Activated naive CD4-positive, alpha-beta T cell treated with anti-CD3 and anti-CD28 coated beads, Interleukin-2, amount 10 ng/mL, durations not matched to agents 7 days and 5 days (primary cell): ENCODE results near the gene ZEB1.

Source experiments
- CTCF ChIA-PET: fragments of 350-600 bp; sonication (Branson Sonifier 250); formaldehyde crosslinking; loops from one replicate; lab custom pipeline; 2021; ENCODE audit warnings: antibody characterized with exemption; lab: Charles Lee
- DNase-seq: peaks from one replicate; pipeline ENCODE4 v3.0.0-alpha.2; 2020
- H3K27ac Mint-ChIP-seq: one replicate; pipeline ENCODE4 v1.8.0; 2021; ENCODE audit warnings: mild to moderate bottlenecking, moderate library complexity, mixed read lengths
- H3K27me3 Mint-ChIP-seq: one replicate; pipeline ENCODE4 v1.8.0; 2021; ENCODE audit warnings: mild to moderate bottlenecking, mixed read lengths
- H3K36me3 Mint-ChIP-seq: one replicate; pipeline ENCODE4 v1.8.0; 2021; ENCODE audit warnings: mixed read lengths
- H3K4me1 Mint-ChIP-seq: one replicate; pipeline ENCODE4 v1.8.0; 2021; ENCODE audit warnings: mixed read lengths
- H3K4me3 Mint-ChIP-seq: one replicate; pipeline ENCODE4 v1.8.0; 2021; ENCODE audit warnings: mild to moderate bottlenecking, moderate library complexity, mixed read lengths
- H3K9me3 Mint-ChIP-seq: one replicate; pipeline ENCODE4 v1.8.0; 2021; ENCODE audit warnings: mixed read lengths

ZEB1 gene

DNA sequence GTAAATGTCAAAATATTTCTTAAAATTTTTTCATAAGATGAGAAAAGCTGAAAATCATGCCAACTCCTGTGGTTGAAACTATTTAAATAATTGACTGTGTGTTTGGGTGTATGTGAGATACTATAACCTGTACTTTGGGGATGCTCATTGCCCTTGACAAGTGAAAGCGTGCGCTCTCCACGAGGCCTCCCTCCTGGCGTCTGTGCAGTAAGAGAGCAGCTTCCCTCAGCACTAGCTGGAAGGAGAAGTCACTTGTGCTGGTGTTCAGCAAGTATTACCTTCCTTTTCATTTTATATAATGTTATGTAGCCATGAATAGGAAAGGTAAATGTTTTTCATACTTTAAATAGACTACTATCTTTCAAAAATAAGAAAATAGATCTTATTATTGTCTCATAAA lies 118.9 kb downstream of the ZEB1 start:
- Mint-ChIP-seq H3K36me3 (peaks cover 13% of the 10 kb centered on the region), H3K9me3 (peaks cover 22% of the 10 kb centered on the region), H3K4me1 (no peaks in the 10 kb centered on the region), H3K27me3 (no peaks in the 10 kb centered on the region), H3K27ac (no peak overlapping the region), H3K4me3 (no peak overlapping the region)
- CTCF ChIA-PET = no interaction called here
- DNase-seq = no peak

DNA sequence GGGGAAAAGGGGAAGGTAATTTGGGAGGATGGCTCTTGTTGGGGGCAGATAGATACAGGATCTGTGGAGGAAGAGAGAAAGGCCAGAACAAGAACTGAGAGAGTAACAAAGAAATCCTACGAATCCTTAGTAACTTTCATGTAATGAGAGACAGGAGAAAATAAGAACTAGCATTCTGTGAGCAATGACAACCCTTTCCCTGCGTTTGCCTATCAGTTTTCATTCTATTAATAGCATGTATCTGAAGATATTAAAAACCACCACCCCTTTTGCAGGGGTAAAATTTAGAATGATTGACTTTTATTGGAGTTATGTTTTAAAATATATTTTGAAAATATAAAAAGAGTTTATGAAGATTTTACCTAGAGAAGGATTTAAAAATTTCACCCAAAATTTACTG lies 132.8 kb downstream of the ZEB1 start:
- Mint-ChIP-seq H3K4me3 (no peak overlapping the region), H3K36me3 (peaks cover 26% of the 10 kb centered on the region), H3K9me3 (peaks cover 30% of the 10 kb centered on the region), H3K4me1 (peaks cover 4% of the 10 kb centered on the region), H3K27me3 (no peaks in the 10 kb centered on the region), H3K27ac (no peak overlapping the region)
- no peak for DNase-seq
- CTCF ChIA-PET = no interaction called here

DNA sequence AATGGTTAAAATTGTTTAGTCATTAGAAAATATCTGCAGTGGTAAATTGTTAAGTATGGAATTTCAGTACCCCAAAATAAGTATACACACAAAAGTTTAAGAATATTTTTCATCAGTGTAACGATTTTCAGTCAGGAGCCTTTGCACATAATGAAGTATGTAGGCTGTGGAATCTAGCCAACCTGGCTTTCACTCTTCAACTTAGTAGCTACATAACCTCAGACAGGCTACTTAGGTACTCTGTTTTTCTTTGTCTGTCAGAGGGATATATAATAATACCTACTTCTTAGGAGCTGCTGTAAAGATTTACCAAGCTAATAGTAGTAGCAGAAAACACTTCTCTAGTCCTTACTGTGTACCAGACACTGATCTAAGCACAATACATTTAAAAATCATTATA lies 137.5 kb downstream of the ZEB1 start:
- H3K4me3 Mint-ChIP-seq = no peak overlapping the region

DNA sequence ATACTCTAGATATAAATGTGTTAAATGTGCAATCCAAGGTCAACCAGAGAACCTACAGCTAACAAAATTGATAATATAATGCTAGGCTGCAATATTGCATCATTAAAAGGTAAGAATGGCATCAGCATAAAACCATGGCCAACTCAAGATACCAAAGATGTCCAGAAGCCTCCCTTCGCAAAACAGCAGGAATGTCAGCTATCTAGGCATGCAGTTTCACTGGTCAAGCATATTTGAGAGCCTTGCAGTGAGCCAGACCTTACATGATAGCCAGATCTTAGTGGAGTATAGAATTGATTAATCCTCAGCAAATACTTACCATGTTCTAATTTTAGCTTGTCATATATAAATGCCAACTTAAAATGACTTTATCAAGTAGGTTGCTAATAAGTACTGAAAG lies 138.8 kb downstream of the ZEB1 start:
- Mint-ChIP-seq H3K27me3 (no peaks in the 10 kb centered on the region), H3K27ac (no peak overlapping the region), H3K4me3 (no peak overlapping the region), H3K36me3 (peaks cover 29% of the 10 kb centered on the region), H3K4me1 (no peaks in the 10 kb centered on the region), H3K9me3 (peaks cover 24% of the 10 kb centered on the region)
- DNase-seq = no peak
- CTCF ChIA-PET = no interaction called here

More for the DNA sequence above, 137.5 kb downstream of the ZEB1 start:
- H3K27ac Mint-ChIP-seq = no peak overlapping the region
- no peaks in the 10 kb centered on the region for H3K27me3 Mint-ChIP-seq
- CTCF ChIA-PET = no interaction called here
- no peak for DNase-seq
- H3K36me3 Mint-ChIP-seq = peaks cover 22% of the 10 kb centered on the region
- no peaks in the 10 kb centered on the region for H3K4me1 Mint-ChIP-seq
- peaks cover 24% of the 10 kb centered on the region for H3K9me3 Mint-ChIP-seq

DNA sequence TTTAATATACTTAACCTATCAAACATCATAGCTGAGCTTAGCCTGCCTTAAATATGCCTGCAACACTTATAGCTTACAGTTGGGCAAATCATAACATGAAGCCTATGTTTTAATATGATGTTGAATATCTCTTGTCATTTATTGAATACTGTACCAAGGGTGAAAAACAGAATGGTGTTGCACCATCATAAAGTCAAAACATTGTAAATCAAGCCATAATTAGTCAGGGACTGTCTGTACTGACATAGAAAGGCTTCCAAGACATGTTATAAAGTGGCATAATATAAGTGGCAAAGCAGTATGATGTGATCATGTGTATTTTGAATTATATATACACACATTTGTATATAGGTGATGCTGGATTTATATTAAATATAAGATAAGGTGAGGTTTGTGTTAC lies 140.0 kb downstream of the ZEB1 start:
- CTCF ChIA-PET = no interaction called here
- H3K4me1 Mint-ChIP-seq = no peaks in the 10 kb centered on the region
- no peak for DNase-seq
- no peak overlapping the region for H3K4me3 Mint-ChIP-seq
- peaks cover 26% of the 10 kb centered on the region for H3K9me3 Mint-ChIP-seq
- no peak overlapping the region for H3K27ac Mint-ChIP-seq
- no peaks in the 10 kb centered on the region for H3K27me3 Mint-ChIP-seq
- peaks cover 32% of the 10 kb centered on the region for H3K36me3 Mint-ChIP-seq

DNA sequence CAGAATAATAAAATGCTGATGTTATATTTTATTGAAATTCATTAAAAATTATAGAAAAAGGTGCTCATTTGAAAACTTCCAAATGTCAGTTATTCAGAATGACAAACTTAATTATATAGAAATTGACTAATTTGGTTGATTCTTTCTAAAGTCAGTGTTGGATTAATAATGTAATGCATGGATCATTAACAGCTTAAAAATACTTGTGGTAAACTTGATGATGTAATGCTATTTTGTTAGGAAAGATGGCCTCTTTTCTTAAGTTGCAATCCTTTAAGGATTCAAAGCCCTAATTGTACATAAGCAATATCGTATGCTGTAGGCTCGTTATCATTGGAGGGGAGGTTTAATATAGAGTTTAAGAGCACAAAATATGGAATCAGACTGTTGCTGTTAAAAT lies 141.2 kb downstream of the ZEB1 start:
- no peaks in the 10 kb centered on the region for H3K4me1 Mint-ChIP-seq
- CTCF ChIA-PET = no interaction called here
- no peak overlapping the region for H3K27ac Mint-ChIP-seq
- DNase-seq = no peak
- peaks cover 33% of the 10 kb centered on the region for H3K36me3 Mint-ChIP-seq
- no peaks in the 10 kb centered on the region for H3K27me3 Mint-ChIP-seq
- peaks cover 25% of the 10 kb centered on the region for H3K9me3 Mint-ChIP-seq
- H3K4me3 Mint-ChIP-seq = no peak overlapping the region

DNA sequence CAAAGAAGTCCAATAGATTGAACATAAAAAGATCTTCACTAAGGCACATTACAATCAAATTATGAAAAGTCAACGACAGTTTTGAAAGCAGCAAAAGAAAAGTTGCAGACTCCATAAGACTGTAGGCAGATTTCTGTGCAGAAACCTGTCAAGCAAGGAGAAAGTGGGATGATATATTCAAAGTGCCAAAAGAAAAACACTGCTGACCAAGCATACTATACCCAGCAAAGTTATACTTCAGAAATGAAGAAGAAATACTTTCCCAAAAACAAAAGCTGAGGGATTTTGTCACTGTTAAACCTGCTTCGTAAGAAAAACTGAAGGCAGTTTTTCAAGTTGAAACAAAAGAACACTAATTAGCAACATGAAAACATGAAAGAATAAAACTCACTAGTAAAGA lies 145.5 kb downstream of the ZEB1 start:
- Mint-ChIP-seq H3K4me1 (no peaks in the 10 kb centered on the region), H3K27ac (no peak overlapping the region), H3K27me3 (no peaks in the 10 kb centered on the region), H3K4me3 (no peak overlapping the region), H3K36me3 (peaks cover 68% of the 10 kb centered on the region), H3K9me3 (peaks cover 36% of the 10 kb centered on the region)
- CTCF ChIA-PET = no interaction called here
- DNase-seq = no peak

DNA sequence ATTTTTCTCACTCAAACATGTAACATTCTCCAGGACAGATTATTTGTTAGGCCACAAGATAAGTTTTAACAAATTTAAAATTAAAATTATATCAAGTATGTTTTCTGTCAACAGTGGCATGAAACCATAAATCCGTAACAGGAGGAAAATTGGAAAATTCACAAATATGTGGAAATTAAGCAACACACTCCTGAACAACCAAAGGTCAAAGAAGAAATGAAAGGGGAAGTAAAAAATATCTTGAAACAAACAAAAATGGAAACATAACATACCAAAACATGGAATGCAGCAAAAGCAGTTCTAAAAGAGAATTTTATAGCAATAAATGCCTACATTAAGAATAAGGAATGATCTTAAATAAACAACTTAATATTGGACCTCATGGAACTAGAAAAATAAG lies 147.3 kb downstream of the ZEB1 start:
- CTCF ChIA-PET = interaction anchor here (0.6 kb wide), 1 partner anchor 684 kb away, joined by 3 read pairs; no protein-coding TSS in a partner anchor
- no peak overlapping the region for H3K4me3 Mint-ChIP-seq
- no peaks in the 10 kb centered on the region for H3K4me1 Mint-ChIP-seq
- H3K27ac Mint-ChIP-seq = no peak overlapping the region
- no peak for DNase-seq
- H3K9me3 Mint-ChIP-seq = peaks cover 34% of the 10 kb centered on the region
- peaks cover 65% of the 10 kb centered on the region for H3K36me3 Mint-ChIP-seq
- no peaks in the 10 kb centered on the region for H3K27me3 Mint-ChIP-seq

DNA sequence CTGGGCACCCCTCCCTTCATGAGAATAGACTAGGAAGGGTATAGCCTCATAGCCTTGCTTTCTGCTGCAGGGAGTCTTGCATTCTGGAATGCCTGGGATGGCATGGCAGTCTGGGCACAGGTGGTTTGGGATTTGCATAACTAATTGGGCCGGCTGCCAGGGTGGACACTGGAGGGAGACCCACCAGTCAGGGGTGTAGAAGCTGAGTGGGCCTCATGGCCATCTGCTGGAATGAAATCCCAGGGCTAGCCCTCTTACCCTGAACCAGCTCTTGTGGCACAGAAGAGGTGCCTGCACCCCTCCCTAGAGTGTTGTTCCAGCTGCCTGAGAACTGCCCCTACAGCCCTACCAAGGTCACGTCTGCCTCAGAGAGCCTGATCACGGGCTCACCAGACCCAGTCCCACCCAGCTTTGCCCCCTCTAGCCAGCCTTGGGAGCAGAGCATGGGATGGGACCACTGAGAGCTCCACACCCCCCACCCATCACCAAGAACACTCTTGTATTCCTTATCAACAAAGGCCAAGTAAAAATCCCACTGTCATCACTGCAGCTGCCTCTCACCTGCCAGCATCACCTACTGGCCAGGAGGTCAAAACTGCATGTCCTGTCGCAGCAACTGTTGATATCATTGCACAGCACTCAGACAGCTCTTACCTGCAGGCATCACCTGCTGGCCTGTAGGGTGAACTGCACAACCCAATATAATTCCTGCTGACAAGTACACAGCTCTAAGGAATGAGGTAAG lies 148.9 kb downstream of the ZEB1 start:
- Mint-ChIP-seq H3K4me3 (no peak overlapping the region), H3K27me3 (no peaks in the 10 kb centered on the region), H3K27ac (no peak overlapping the region), H3K4me1 (no peaks in the 10 kb centered on the region), H3K9me3 (peaks cover 30% of the 10 kb centered on the region), H3K36me3 (peaks cover 52% of the 10 kb centered on the region)
- DNase-seq = peak; percentile 20
- CTCF ChIA-PET = interaction anchor here (1.0 kb wide), 1 partner anchor 384 kb away, joined by 3 read pairs; no protein-coding TSS in a partner anchor

DNA sequence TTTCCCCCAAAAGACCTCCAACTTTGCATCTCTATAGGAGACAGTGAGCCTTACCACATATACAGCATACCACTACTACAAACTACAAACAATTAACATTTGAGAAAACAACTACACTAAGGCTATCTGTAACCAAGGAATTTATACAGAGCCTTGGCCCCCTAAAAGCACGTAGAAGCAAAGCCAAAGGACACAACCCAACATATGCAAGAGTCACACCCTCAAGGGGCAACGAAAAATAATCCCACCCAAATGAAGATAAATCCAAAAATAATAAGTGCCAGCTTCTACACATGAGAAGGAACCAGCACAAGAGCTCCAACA lies 149.5 kb downstream of the ZEB1 start:
- Mint-ChIP-seq H3K9me3 (peaks cover 24% of the 10 kb centered on the region), H3K36me3 (peaks cover 46% of the 10 kb centered on the region), H3K27ac (no peak overlapping the region), H3K27me3 (no peaks in the 10 kb centered on the region), H3K4me1 (no peaks in the 10 kb centered on the region), H3K4me3 (no peak overlapping the region)
- DNase-seq = no peak
- CTCF ChIA-PET = interaction anchor here (1.0 kb wide), 1 partner anchor 385 kb away, joined by 3 read pairs; no protein-coding TSS in a partner anchor

DNA sequence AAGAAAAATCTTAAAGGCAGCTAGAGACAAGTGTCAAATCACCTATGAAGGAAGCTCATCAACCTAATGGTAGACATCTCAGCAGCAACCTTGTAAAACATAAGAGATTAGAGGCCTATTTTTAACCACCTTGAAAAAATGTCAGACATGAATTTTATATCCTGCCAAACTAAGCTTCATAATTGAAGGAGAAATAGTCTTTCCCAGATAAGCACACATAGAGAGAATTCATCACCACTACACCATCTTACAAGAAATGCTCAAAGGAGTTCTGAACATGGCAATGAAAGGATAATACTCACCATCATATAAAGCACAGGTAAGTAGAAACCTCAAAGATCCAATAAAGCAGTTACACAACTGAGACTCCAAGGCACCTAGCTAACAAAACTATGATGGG lies 156.5 kb downstream of the ZEB1 start:
- no peak overlapping the region for H3K27ac Mint-ChIP-seq
- DNase-seq = no peak
- CTCF ChIA-PET = no interaction called here
- H3K4me3 Mint-ChIP-seq = no peak overlapping the region
- H3K4me1 Mint-ChIP-seq = no peaks in the 10 kb centered on the region
- peaks cover 25% of the 10 kb centered on the region for H3K9me3 Mint-ChIP-seq
- no peaks in the 10 kb centered on the region for H3K27me3 Mint-ChIP-seq
- peaks cover 18% of the 10 kb centered on the region for H3K36me3 Mint-ChIP-seq

DNA sequence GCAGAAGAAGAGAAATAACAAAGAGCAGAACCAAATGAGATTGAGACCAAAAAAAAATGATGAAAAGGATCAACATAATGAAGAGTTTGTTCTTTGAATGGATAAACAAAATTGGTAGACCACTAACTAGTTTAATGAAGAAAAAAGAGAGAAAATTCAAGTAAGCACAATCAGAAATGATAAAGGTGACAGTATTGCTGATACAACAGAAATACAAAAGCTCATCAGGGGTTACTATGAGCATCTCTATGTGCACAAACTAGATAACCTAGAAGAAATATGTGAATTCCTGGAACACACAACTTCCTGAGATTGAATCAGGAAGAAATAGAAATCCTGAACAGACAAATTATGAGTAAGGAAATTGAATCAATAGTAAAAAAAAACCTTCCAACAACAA lies 157.1 kb downstream of the ZEB1 start:
- Mint-ChIP-seq H3K27ac (no peak overlapping the region), H3K27me3 (no peaks in the 10 kb centered on the region)
- CTCF ChIA-PET = no interaction called here

DNA sequence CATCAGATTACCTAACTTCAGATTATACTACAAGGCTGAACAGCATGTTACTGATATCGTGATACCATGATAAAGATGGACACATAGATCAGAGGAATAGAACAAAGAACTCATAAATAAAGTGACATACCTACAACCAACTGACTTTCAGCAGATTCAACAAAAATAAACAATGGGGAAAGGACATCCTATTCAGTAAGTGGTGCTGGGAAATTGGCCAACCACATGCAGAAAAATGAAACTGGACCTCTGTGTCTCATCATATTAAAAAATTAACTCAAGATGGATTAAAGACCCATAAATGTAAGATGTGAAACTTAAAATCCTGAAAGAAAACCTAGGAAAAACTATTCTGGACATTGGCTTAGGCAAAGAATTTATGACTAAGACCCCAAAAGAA lies 158.6 kb downstream of the ZEB1 start:
- Mint-ChIP-seq H3K4me1 (no peaks in the 10 kb centered on the region), H3K4me3 (no peak overlapping the region), H3K36me3 (peaks cover 18% of the 10 kb centered on the region), H3K27me3 (no peaks in the 10 kb centered on the region), H3K27ac (no peak overlapping the region), H3K9me3 (peaks cover 23% of the 10 kb centered on the region)
- DNase-seq = no peak
- CTCF ChIA-PET = no interaction called here

More for the DNA sequence above, 157.1 kb downstream of the ZEB1 start:
- H3K9me3 Mint-ChIP-seq = peaks cover 25% of the 10 kb centered on the region
- H3K36me3 Mint-ChIP-seq = peaks cover 18% of the 10 kb centered on the region
- no peak overlapping the region for H3K4me3 Mint-ChIP-seq
- no peak for DNase-seq
- H3K4me1 Mint-ChIP-seq = no peaks in the 10 kb centered on the region

DNA sequence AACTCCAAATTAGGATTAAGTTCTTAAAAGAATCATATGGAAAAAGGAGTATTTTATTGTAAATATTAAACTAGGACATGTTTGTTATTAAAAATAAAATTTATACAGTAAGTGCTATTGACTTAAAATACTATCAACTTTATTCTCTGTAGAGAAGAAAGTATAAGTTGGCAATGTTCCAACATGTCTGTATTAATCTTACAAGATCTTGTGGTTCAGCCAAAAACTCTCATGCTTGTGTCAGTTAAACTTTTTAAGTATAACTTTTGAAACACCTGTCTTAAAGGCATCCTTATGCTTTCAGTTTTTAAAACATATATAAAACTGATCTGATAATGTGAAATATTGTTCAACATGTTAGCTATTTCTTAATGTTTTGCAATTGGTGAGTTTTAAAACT lies 160.7 kb downstream of the ZEB1 start:
- Mint-ChIP-seq H3K36me3 (peaks cover 20% of the 10 kb centered on the region), H3K27ac (no peak overlapping the region)
- DNase-seq = no peak

DNA sequence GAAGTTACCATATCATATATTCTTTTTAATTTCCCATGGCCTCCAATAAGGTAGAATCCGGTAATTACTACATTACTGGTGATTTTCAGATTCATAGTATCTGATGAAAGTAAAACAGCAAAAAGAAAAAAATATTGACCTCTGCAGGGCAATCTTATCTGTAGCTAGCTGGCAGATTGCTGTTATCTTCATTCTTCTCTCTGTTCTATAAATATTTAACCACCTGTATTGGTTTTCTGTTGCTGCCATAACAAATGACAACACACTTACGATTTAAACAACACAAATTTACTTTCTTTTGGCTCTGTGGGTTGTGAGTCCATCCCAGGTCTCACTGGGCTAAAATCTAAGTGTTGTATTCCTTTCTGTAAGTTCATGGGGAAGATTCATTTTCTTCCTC lies 164.5 kb downstream of the ZEB1 start:
- H3K36me3 Mint-ChIP-seq = peaks cover 5% of the 10 kb centered on the region
- H3K27me3 Mint-ChIP-seq = no peaks in the 10 kb centered on the region
- H3K27ac Mint-ChIP-seq = no peak overlapping the region
- H3K4me3 Mint-ChIP-seq = no peak overlapping the region
- no peaks in the 10 kb centered on the region for H3K9me3 Mint-ChIP-seq
- CTCF ChIA-PET = no interaction called here
- DNase-seq = no peak
- H3K4me1 Mint-ChIP-seq = no peaks in the 10 kb centered on the region

More for the DNA sequence above, 160.7 kb downstream of the ZEB1 start:
- H3K4me3 Mint-ChIP-seq = no peak overlapping the region
- no peaks in the 10 kb centered on the region for H3K27me3 Mint-ChIP-seq
- H3K9me3 Mint-ChIP-seq = peaks cover 21% of the 10 kb centered on the region
- CTCF ChIA-PET = interaction anchor here (1.5 kb wide), 1 partner anchor 696 kb away, joined by 3 read pairs; no protein-coding TSS in a partner anchor
- H3K4me1 Mint-ChIP-seq = no peaks in the 10 kb centered on the region
